Esophagus muscularis mucosa (tissue), 4 donors: Measurements from ENCODE around the gene MAP2K5. TPM values are rescaled to one million over a fixed set of nuclear protein-coding genes. Genes with fewer than 3 reads are reported as not detected.

Source experiments
- DNase-seq: peaks from one replicate; pipeline ENCODE4 v3.0.0-alpha.2; 2017; ENCODE audit errors: extremely low spot score
- H3K27ac ChIP-seq, 4 donors: fragments of 200-600 bp; sonication (generic); replicated peaks in 1 of 4; 1 replicate in 3 of 4; 2 replicates in 1 of 4; pipeline ENCODE4 v1.5.1; 2016 to 2019; ENCODE audit warnings: mild to moderate bottlenecking in 1 of 4
- H3K27me3 ChIP-seq, 4 donors: fragments of 200-600 bp; sonication (generic); one replicate each; pipeline versions ENCODE4 v1.5.1 to v1.6.0; 2016 to 2019
- H3K36me3 ChIP-seq, 4 donors: fragments of 200-600 bp; sonication (generic); one replicate each; pipeline ENCODE4 v1.5.1; 2016 to 2019
- H3K4me1 ChIP-seq, 4 donors: fragments of 200-600 bp; sonication (generic); one replicate each; pipeline ENCODE4 v1.5.1; 2016 to 2019
- H3K4me3 ChIP-seq, 4 donors: fragments of 200-600 bp; sonication (generic); 1 replicate in 2 of 4; 2 replicates in 2 of 4; pipeline ENCODE4 v1.5.1; 2016 to 2019; ENCODE audit warnings: mild to moderate bottlenecking in 4 of 4, moderate library complexity in 1 of 4
- H3K9me3 ChIP-seq, 4 donors: fragments of 200-600 bp; sonication (generic); 1 replicate in 3 of 4; 2 replicates in 1 of 4; pipeline ENCODE4 v1.5.1; 2016 to 2019
- EP300 ChIP-seq: sonication (generic); formaldehyde crosslinking; IDR thresholded peaks from one replicate; pipeline ENCODE4 v1.6.1; 2017; ENCODE audit warnings: antibody characterized with exemption
- POLR2A ChIP-seq: fragments of 450-650 bp; IDR thresholded peaks from one replicate; pipeline ENCODE4 v1.6.1; 2017; ENCODE audit warnings: antibody characterized with exemption, moderate library complexity, mild to moderate bottlenecking, low read depth
- POLR2AphosphoS5 ChIP-seq, 2 donors: sonication (generic); formaldehyde crosslinking; IDR thresholded peaks; one replicate each; pipeline ENCODE4 v1.6.1; 2017; ENCODE audit warnings: antibody characterized with exemption in 2 of 2
- WGBS: methylation state at CpG from one replicate; pipeline ENCODE4 v1.1.5; 2018; 5-methylcytosine and 5-hydroxymethylcytosine counted together
- intact Hi-C: fragments of 100-400 bp; cut with DNase I; formaldehyde crosslinking; loops from one replicate; pipeline ENCODE4 v1.15.1; 2023
- total RNA-seq, 4 donors: library from RNA; depleted of rRNA; stranded (reverse); fragments of >200 nt; gene quantifications; one replicate each; pipeline versions ENCODE4 v1.1.0 to v1.2.1, GENCODE V29; 2016
- TF ChIP-seq, protein P1 (sequence below), 3 experiments: fragments of 200-600 bp in 2 of 3; fragments of 450-650 bp in 1 of 3; sonication (generic) in 2 of 3; IDR thresholded peaks; one replicate each; pipeline ENCODE4 v1.5.1; 2017 to 2019; ENCODE audit warnings: antibody characterized with exemption in 3 of 3, mild to moderate bottlenecking in 2 of 3, moderate library complexity in 1 of 3

Gene MAP2K5
- total RNA-seq, 4 donors from 2014 or later: 7.8 to 11.9 (median 10.6) TPM

GRCh38 chr15:67717776-67718175 lies 175.3 kb downstream of the MAP2K5 start:
- H3K4me1 ChIP-seq: no peaks in the 10 kb centered on the region
- H3K27me3 ChIP-seq: no peaks in the 10 kb centered on the region
- no peaks in the 10 kb centered on the region for H3K9me3 ChIP-seq
- intact Hi-C loops: no loop called here
- no peak for DNase-seq
- H3K36me3 ChIP-seq: peaks cover 0 to 4% (median 0%) of the 10 kb centered on the region in 4 donors
- TF ChIP-seq POLR2AphosphoS5 (IDR thresholded peaks at IDR 0.05) (no peak), POLR2A (no peak), EP300 (no peak)
- TF ChIP-seq, protein P1, sequence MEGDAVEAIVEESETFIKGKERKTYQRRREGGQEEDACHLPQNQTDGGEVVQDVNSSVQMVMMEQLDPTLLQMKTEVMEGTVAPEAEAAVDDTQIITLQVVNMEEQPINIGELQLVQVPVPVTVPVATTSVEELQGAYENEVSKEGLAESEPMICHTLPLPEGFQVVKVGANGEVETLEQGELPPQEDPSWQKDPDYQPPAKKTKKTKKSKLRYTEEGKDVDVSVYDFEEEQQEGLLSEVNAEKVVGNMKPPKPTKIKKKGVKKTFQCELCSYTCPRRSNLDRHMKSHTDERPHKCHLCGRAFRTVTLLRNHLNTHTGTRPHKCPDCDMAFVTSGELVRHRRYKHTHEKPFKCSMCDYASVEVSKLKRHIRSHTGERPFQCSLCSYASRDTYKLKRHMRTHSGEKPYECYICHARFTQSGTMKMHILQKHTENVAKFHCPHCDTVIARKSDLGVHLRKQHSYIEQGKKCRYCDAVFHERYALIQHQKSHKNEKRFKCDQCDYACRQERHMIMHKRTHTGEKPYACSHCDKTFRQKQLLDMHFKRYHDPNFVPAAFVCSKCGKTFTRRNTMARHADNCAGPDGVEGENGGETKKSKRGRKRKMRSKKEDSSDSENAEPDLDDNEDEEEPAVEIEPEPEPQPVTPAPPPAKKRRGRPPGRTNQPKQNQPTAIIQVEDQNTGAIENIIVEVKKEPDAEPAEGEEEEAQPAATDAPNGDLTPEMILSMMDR (IDR thresholded peaks at IDR 0.05): no peak
- WGBS: 100% methylated on average over 1 of the region's 1 CpG
- H3K27ac ChIP-seq: no peak overlapping the region
- H3K4me3 ChIP-seq: no peak overlapping the region

- Histone ChIP-seq H3K36me3 (peaks cover 0 to 4% (median 0%) of the 10 kb centered on the region in 4 donors), H3K27ac (no peak overlapping the region), H3K9me3 (no peaks in the 10 kb centered on the region), H3K4me1 (no peaks in the 10 kb centered on the region), H3K27me3 (no peaks in the 10 kb centered on the region), H3K4me3 (no peak overlapping the region)
- 77% methylated on average over 1 of the region's 1 CpG for WGBS
- DNase-seq: no peak
- TF ChIP-seq, protein P1 (IDR thresholded peaks at IDR 0.05): no peak
- no peak for TF ChIP-seq EP300
- no peak for TF ChIP-seq POLR2AphosphoS5 (IDR thresholded peaks at IDR 0.05)
- TF ChIP-seq POLR2A: no peak
- intact Hi-C loops: no loop called here
These were observed 176.9 kb downstream of the MAP2K5 start for GRCh38 chr15:67719330-67719959.

- intact Hi-C loops: no loop called here
- no peaks in the 10 kb centered on the region for H3K9me3 ChIP-seq
These were observed 178.2 kb downstream of the MAP2K5 start for GRCh38 chr15:67720556-67721175.

GRCh38 chr15:67722030-67722817 lies 179.7 kb downstream of the MAP2K5 start:
- TF ChIP-seq POLR2A: no peak
- TF ChIP-seq POLR2AphosphoS5 (IDR thresholded peaks at IDR 0.05): no peak
- TF ChIP-seq, protein P1 (IDR thresholded peaks at IDR 0.05): no peak
- TF ChIP-seq EP300: no peak
- WGBS: 96% methylated on average over 5 of the region's 5 CpGs

More at GRCh38 chr15:67720556-67721175, 178.2 kb downstream of the MAP2K5 start:
- Histone ChIP-seq H3K36me3 (peaks cover 0 to 4% (median 0%) of the 10 kb centered on the region in 4 donors), H3K4me1 (no peaks in the 10 kb centered on the region), H3K27ac (no peak overlapping the region), H3K4me3 (no peak overlapping the region), H3K27me3 (no peaks in the 10 kb centered on the region)
- no peak for DNase-seq
- TF ChIP-seq, protein P1 (IDR thresholded peaks at IDR 0.05): no peak
- TF ChIP-seq POLR2A: no peak
- TF ChIP-seq POLR2AphosphoS5 (IDR thresholded peaks at IDR 0.05): no peak
- no peak for TF ChIP-seq EP300
- WGBS: 81% methylated on average over 8 of the region's 8 CpGs

More at GRCh38 chr15:67722030-67722817, 179.7 kb downstream of the MAP2K5 start:
- no peak overlapping the region for H3K27ac ChIP-seq
- no peaks in the 10 kb centered on the region for H3K27me3 ChIP-seq
- no peaks in the 10 kb centered on the region for H3K4me1 ChIP-seq
- no peak overlapping the region for H3K4me3 ChIP-seq
- H3K36me3 ChIP-seq: peaks cover 0 to 4% (median 0%) of the 10 kb centered on the region in 4 donors
- no peak for DNase-seq
- H3K9me3 ChIP-seq: no peaks in the 10 kb centered on the region
- intact Hi-C loops: no loop called here
